Measurements from ENCODE around the gene SNX32. TPM values are rescaled to one million over a fixed set of nuclear protein-coding genes. Genes with fewer than 3 reads are reported as not detected.

SNX32 gene
- total and polyA plus RNA-seq, 2 donors (not counting 3 experiments of a cell fraction or from before 2014, with no cell fraction given), result 0.19 TPM; not detected in 1

DNA sequence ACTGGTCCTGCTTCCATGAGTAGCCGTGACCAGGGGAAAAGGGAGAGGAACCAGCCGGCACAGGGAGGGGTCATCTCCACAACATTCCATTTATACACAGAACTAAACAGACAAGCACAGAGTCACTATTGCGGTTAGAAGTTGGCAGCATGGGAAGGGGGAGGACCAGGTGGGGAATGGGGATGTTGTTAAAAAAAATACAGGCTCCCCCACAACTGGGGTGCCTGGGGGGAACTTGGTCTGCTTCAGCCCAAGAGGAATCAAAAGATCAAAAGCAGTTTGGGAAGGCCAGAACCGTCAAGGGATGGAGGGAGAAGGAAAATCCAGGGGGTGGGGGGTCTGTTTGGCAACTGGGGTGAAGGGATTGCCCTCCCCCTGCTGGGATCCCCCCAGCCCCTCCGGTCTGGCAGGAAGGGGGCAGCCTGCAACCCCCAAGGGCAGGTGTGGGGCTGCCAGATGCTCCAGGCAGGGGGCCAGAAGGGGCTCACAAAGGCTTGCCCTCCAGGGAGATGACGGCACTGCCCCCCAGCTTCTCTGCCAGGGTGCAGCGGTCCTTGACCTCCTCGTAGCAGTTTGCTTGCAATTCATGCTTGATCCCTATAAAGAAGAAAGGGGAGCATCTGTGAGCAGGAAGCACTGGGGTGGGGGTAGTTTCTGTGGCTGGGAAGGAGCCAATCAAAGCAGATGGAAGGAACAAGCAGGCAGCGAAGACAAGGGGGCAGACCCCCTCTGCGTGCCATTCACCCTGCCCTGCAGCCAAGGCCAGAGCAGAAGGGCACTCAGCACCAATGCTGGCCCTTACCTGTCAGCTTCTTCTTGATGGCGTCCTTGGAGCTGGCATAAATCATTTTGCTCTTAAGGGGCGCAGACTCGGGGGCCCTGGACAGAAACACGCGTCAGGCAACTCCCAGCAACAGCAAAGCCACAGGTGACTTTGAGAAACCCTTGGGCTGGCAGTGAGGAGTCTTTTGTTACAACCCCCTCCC is 21.4 kb downstream of the SNX32 start:
- no peaks in the 10 kb centered on the region for H3K9me1 ChIP-seq (replicated peaks; ENCODE audit: control insufficient read depth, extremely low read depth, insufficient read depth, low read length)
- no peak for FAIRE-seq
- DNase-seq (ENCODE audit: low read depth, low spot score), result no peak
- H4K20me1 ChIP-seq (replicated peaks; ENCODE audit: control insufficient read depth, extremely low read depth, insufficient read depth, low read length), result peaks cover 9% of the 10 kb centered on the region
- H3K9ac ChIP-seq (replicated peaks; ENCODE audit: extremely low read depth, insufficient read depth, low read length), result no peak overlapping the region
- intact Hi-C loops (cut with micrococcal nuclease), result no loop called here
- H3K9me3 ChIP-seq (replicated peaks; ENCODE audit: control insufficient read depth, insufficient read depth, low read length), result no peaks in the 10 kb centered on the region
- H3K4me2 ChIP-seq (ENCODE audit: insufficient read depth, low read length), result peak overlapping the region; percentile 90
- peaks cover 49% of the 10 kb centered on the region for H3K79me2 ChIP-seq (ENCODE audit: control insufficient read depth, insufficient read depth, low read length)
- TSS peak; percentile 45 for BruUV-seq (replicated peaks)
- dilution Hi-C loops (cut with MboI; ENCODE audit: extremely low pct_ligation_motif_present, low sequenced_read_pairs), result no loop called here
- TF ChIP-seq EZH2 (IDR thresholded peaks at IDR 0.05; ENCODE audit: borderline replicate concordance, low read depth, low read length, severe bottlenecking) (no peak), JUN (IDR thresholded peaks at IDR 0.05; ENCODE audit: borderline replicate concordance, insufficient read depth, insufficient read length, low read depth) (no peak), MYC (IDR thresholded peaks at IDR 0.05; ENCODE audit: low read depth, low read length) (no peak), CTCF (IDR thresholded peaks at IDR 0.05; ENCODE audit: extremely low read depth in 1 of 2, insufficient read depth in 1 of 2, low read depth in 1 of 2, low read length in 2 of 2) (no peak), POLR2A (IDR thresholded peaks at IDR 0.05; ENCODE audit: low read depth, low read length) (no peak), POLR2AphosphoS5 (IDR thresholded peaks at IDR 0.05; ENCODE audit: insufficient read depth, low read depth, low read length) (no peak), FOS (IDR thresholded peaks at IDR 0.05; ENCODE audit: borderline replicate concordance, insufficient read depth, low read length) (no peak), GATA2 (IDR thresholded peaks at IDR 0.05; ENCODE audit: insufficient read depth, insufficient read length, low read depth, low read length) (no peak), MAX (IDR thresholded peaks at IDR 0.05; ENCODE audit: insufficient read depth, insufficient read length) (no peak)
- H2AFZ ChIP-seq (ENCODE audit: low read depth, low read length), result no peak overlapping the region
- H3K27me3 ChIP-seq (ENCODE audit: control insufficient read depth in 2 of 2, insufficient read depth in 2 of 2, low read length in 2 of 2), result no peaks in the 10 kb centered on the region
- no peak overlapping the region for H3K4me3 ChIP-seq (replicated peaks in 1 of 3; ENCODE audit: insufficient read depth in 1 of 3, low read depth in 1 of 3, low read length in 3 of 3)
- POLR2A ChIA-PET, result no interaction called here
- no peak overlapping the region for H3K27ac ChIP-seq (ENCODE audit: insufficient read depth, low read depth, low read length)
- CTCF ChIA-PET, result no interaction called here
- H3K36me3 ChIP-seq (ENCODE audit: control insufficient read depth in 2 of 2, extremely low read depth in 1 of 2, insufficient read depth in 2 of 2, low read length in 2 of 2), result peaks cover 36 to 44% of the 10 kb centered on the region in 2 experiments
- peaks cover 29% of the 10 kb centered on the region for H3K4me1 ChIP-seq (ENCODE audit: control insufficient read depth, extremely low read depth, insufficient read depth, low read length)

Measured in endothelial cell of umbilical vein (primary cell).